Lower leg skin (tissue), 3 donors: Measurements from ENCODE around the gene RNF217.

Source experiments
- CTCF ChIP-seq, 3 donors: fragments of 450-650 bp; IDR thresholded peaks; one replicate each; pipeline ENCODE4 v1.5.1; 2016; ENCODE audit warnings: antibody characterized with exemption in 3 of 3, mild to moderate bottlenecking in 3 of 3, moderate library complexity in 2 of 3
- POLR2A ChIP-seq, 2 donors: fragments of 450-650 bp; IDR thresholded peaks; one replicate each; pipeline ENCODE4 v1.6.1; 2016 to 2017; ENCODE audit warnings: antibody characterized with exemption in 2 of 2, mild to moderate bottlenecking in 1 of 2, moderate library complexity in 1 of 2

- TF ChIP-seq CTCF (IDR thresholded peaks at IDR 0.05) = no peak
- no peak for TF ChIP-seq POLR2A (IDR thresholded peaks at IDR 0.05)
Measured at GRCh38 chr6:125027287-125027686, 65.0 kb downstream of the RNF217 start.
